B cell (primary cell): Measurements from ENCODE around the gene YIPF5. TPM values are rescaled to one million over a fixed set of nuclear protein-coding genes. Genes with fewer than 3 reads are reported as not detected.

Experiments used
- ATAC-seq: fragments of 200-7000 bp; cut with Tn5 transposase; one replicate; pipeline ENCODE4 v1.10.0; 2021; ENCODE audit warnings: low read depth, mild to moderate bottlenecking, moderate number of reproducible peaks, moderate library complexity
- CTCF ChIA-PET: fragments of 350-600 bp; sonication (Branson Sonifier 250); formaldehyde crosslinking; loops from one replicate; lab custom pipeline; 2021; ENCODE audit warnings: antibody characterized with exemption, inconsistent platforms; lab: Charles Lee
- POLR2A ChIA-PET: fragments of 350-600 bp; sonication (Branson Sonifier 250); formaldehyde crosslinking; loops from one replicate; lab custom pipeline; 2021; ENCODE audit warnings: antibody characterized with exemption; lab: Charles Lee
- DNase-seq: peaks from one replicate; pipeline ENCODE4 v3.0.0; 2013
- H2AFZ ChIP-seq: 2 replicates; pipeline ENCODE4 v1.6.1; 2012; ENCODE audit warnings: mild to moderate bottlenecking, low read depth, low read length; ENCODE audit not compliant: insufficient read depth, poor library complexity, severe bottlenecking
- H3K27ac ChIP-seq, 2 donors: 1 replicate in 1 of 2; 2 replicates in 1 of 2; pipeline ENCODE4 v1.5.1; 2012 to 2013; ENCODE audit warnings: low read length in 2 of 2, mild to moderate bottlenecking in 2 of 2, moderate library complexity in 1 of 2
- H3K27me3 ChIP-seq, 4 experiments: fragments of 200-600 bp in 1 of 4; sonication (generic) in 1 of 4; replicated peaks in 1 of 4; 1 replicate in 2 of 4; 2 replicates in 2 of 4; pipeline versions ENCODE4 v1.6.1 to v1.7.0; 2013 to 2016; ENCODE audit warnings: low read length in 3 of 4, mild to moderate bottlenecking in 2 of 4, mixed read lengths in 1 of 4, moderate library complexity in 1 of 4; ENCODE audit not compliant: insufficient read depth in 4 of 4, control insufficient read depth in 3 of 4; ENCODE audit errors: control extremely low read depth in 1 of 4
- H3K36me3 ChIP-seq, 2 experiments: replicated peaks in 1 of 2; 1 replicate in 1 of 2; 2 replicates in 1 of 2; pipeline versions ENCODE4 v1.6.1 to v1.7.1; 2013; ENCODE audit warnings: low read length in 1 of 2; ENCODE audit not compliant: insufficient read depth in 2 of 2, control insufficient read depth in 1 of 2; ENCODE audit errors: control extremely low read depth in 1 of 2, extremely low read depth in 1 of 2
- H3K4me1 ChIP-seq, 2 donors: fragments of 200-600 bp in 1 of 2; sonication (generic) in 1 of 2; 1 replicate in 1 of 2; 2 replicates in 1 of 2; pipeline versions ENCODE4 v1.5.1 to v1.6.1; 2013 to 2017; ENCODE audit warnings: low read length in 2 of 2; ENCODE audit not compliant: control insufficient read depth in 2 of 2, insufficient read depth in 2 of 2
- H3K4me2 ChIP-seq: replicated peaks from 2 replicates; pipeline ENCODE3; 2012; ENCODE audit warnings: mild to moderate bottlenecking, low read depth, low read length; ENCODE audit not compliant: poor library complexity, severe bottlenecking
- H3K4me3 ChIP-seq, 5 experiments: fragments of 200-600 bp in 1 of 5; sonication (generic) in 1 of 5; 1 replicate in 3 of 5; 2 replicates in 2 of 5; pipeline versions ENCODE4 v1.5.1 to v1.7.0; 2011 to 2016; ENCODE audit warnings: low read length in 4 of 5, mild to moderate bottlenecking in 4 of 5, low read depth in 2 of 5, control low read depth in 1 of 5, moderate library complexity in 1 of 5; ENCODE audit not compliant: insufficient read depth in 1 of 5; ENCODE audit errors: control extremely low read depth in 1 of 5, extremely low read depth in 1 of 5
- H3K79me2 ChIP-seq: fragments of 200-600 bp; sonication (generic); one replicate; pipeline ENCODE4 v1.6.0; 2016; ENCODE audit warnings: low read length; ENCODE audit not compliant: control insufficient read depth, insufficient read depth
- H3K9ac ChIP-seq: fragments of 200-600 bp; sonication (generic); 2 replicates; pipeline ENCODE4 v1.6.1; 2017; ENCODE audit warnings: mild to moderate bottlenecking, low read length, moderate library complexity
- H3K9me3 ChIP-seq, 3 donors: one replicate each; pipeline versions ENCODE4 v1.6.1 to v1.7.1; 2013; ENCODE audit warnings: low read length in 2 of 3; ENCODE audit not compliant: control insufficient read depth in 2 of 3, insufficient read depth in 1 of 3; ENCODE audit errors: control extremely low read depth in 1 of 3
- H4K20me1 ChIP-seq: 2 replicates; pipeline ENCODE4 v1.6.0; 2012; ENCODE audit warnings: mild to moderate bottlenecking, low read length; ENCODE audit not compliant: insufficient read depth, control insufficient read depth, poor library complexity, severe bottlenecking
- H3K27ac Mint-ChIP-seq: one replicate; pipeline ENCODE4 v1.8.0; 2021; ENCODE audit warnings: mixed read lengths
- H3K27me3 Mint-ChIP-seq: one replicate; pipeline ENCODE4 v1.8.0; 2021; ENCODE audit warnings: mixed read lengths
- H3K4me1 Mint-ChIP-seq: one replicate; pipeline ENCODE4 v1.8.0; 2021; ENCODE audit warnings: mixed read lengths
- H3K4me3 Mint-ChIP-seq: one replicate; pipeline ENCODE4 v1.8.0; 2021; ENCODE audit warnings: mixed read lengths
- H3K9me3 Mint-ChIP-seq: one replicate; pipeline ENCODE4 v1.8.0; 2022; ENCODE audit warnings: mixed read lengths; ENCODE audit not compliant: insufficient read depth
- EZH2 ChIP-seq: IDR thresholded peaks from 2 replicates; pipeline ENCODE4 v1.6.1; 2012; ENCODE audit warnings: borderline replicate concordance, low read depth, mild to moderate bottlenecking, moderate library complexity, low read length; ENCODE audit not compliant: insufficient read depth, poor library complexity, severe bottlenecking
- WGBS: methylation state at CpG from one replicate; pipeline ENCODE4 v1.1.5; 2013; ENCODE audit warnings: missing lambda C conversion rate; ENCODE audit not compliant: insufficient coverage; 5-methylcytosine and 5-hydroxymethylcytosine counted together
- intact Hi-C: fragments of 100-400 bp; cut with micrococcal nuclease; formaldehyde crosslinking; loops from one replicate; pipeline ENCODE4 v1.10.0; 2022
- polyA plus RNA-seq: library from polyadenylated mRNA; depleted of rRNA; stranded (reverse); fragments of >200 nt; gene quantifications from 2 replicates; pipeline ENCODE4 v1.2.3, GENCODE V29; 2012
- total RNA-seq, 2 donors: library from RNA; stranded (reverse); fragments of 120-200 nt in 1 of 2; gene quantifications; 1 replicate in 1 of 2; 2 replicates in 1 of 2; pipeline versions ENCODE4 v1.2.3 to v1.2.4, GENCODE V29; 2013 to 2022
- TF ChIP-seq, protein P1 (sequence below): fragments of 200-600 bp; IDR thresholded peaks from one replicate; pipeline ENCODE4 v1.8.0; 2022; ENCODE audit warnings: antibody characterized with exemption, mild to moderate bottlenecking

The YIPF5 gene
- total and polyA plus RNA-seq, 2 donors (not counting 1 experiment from before 2014, with no cell fraction given): 7.2 to 24.0 TPM

DNA sequence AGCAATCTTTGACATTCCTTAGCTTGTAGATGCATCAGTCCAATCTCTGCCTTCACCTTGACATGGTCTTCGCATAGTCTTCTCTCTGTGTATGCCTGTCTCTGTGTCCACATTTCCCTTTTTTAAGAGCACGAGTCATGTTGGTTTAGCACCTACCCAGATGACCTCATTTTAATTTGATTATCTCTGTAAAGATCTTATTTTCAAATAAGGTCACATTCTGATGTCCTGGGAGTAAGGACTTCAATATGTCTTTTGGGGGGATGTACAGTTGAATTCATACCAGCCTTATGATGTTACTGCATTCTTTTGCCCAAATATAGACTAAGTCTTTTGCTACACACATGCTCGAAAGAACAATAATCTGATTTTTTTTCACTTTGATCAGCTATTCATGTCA, 7.1 kb upstream of the YIPF5 start:
- Mint-ChIP-seq H3K4me1 (no peaks in the 10 kb centered on the region), H3K27me3 (peaks cover 6% of the 10 kb centered on the region), H3K27ac (no peak overlapping the region), H3K9me3 (no peaks in the 10 kb centered on the region), H3K4me3 (no peak overlapping the region)
- no peaks in the 10 kb centered on the region for H3K4me1 ChIP-seq
- H3K4me2 ChIP-seq: no peak overlapping the region
- no peak overlapping the region for H3K27ac ChIP-seq
- H3K9me3 ChIP-seq: no peaks in the 10 kb centered on the region
- 90% methylated on average over 2 of the region's 3 CpGs for WGBS
- no peak overlapping the region for H3K4me3 ChIP-seq
- POLR2A ChIA-PET: no interaction called here
- no peaks in the 10 kb centered on the region for H3K79me2 ChIP-seq
- CTCF ChIA-PET: interaction anchor here (1.0 kb wide), 1 partner anchor 14 kb away, joined by 3 read pairs; no protein-coding TSS in a partner anchor
- no peaks in the 10 kb centered on the region for H4K20me1 ChIP-seq
- no peak overlapping the region for H2AFZ ChIP-seq
- DNase-seq: no peak
- no peak for ATAC-seq
- H3K27me3 ChIP-seq: no peaks in the 10 kb centered on the region
- intact Hi-C loops: no loop called here
- no peak overlapping the region for H3K9ac ChIP-seq
- no peaks in the 10 kb centered on the region for H3K36me3 ChIP-seq
- TF ChIP-seq, protein P1, sequence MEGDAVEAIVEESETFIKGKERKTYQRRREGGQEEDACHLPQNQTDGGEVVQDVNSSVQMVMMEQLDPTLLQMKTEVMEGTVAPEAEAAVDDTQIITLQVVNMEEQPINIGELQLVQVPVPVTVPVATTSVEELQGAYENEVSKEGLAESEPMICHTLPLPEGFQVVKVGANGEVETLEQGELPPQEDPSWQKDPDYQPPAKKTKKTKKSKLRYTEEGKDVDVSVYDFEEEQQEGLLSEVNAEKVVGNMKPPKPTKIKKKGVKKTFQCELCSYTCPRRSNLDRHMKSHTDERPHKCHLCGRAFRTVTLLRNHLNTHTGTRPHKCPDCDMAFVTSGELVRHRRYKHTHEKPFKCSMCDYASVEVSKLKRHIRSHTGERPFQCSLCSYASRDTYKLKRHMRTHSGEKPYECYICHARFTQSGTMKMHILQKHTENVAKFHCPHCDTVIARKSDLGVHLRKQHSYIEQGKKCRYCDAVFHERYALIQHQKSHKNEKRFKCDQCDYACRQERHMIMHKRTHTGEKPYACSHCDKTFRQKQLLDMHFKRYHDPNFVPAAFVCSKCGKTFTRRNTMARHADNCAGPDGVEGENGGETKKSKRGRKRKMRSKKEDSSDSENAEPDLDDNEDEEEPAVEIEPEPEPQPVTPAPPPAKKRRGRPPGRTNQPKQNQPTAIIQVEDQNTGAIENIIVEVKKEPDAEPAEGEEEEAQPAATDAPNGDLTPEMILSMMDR: no peak
- TF ChIP-seq EZH2: no peak

DNA sequence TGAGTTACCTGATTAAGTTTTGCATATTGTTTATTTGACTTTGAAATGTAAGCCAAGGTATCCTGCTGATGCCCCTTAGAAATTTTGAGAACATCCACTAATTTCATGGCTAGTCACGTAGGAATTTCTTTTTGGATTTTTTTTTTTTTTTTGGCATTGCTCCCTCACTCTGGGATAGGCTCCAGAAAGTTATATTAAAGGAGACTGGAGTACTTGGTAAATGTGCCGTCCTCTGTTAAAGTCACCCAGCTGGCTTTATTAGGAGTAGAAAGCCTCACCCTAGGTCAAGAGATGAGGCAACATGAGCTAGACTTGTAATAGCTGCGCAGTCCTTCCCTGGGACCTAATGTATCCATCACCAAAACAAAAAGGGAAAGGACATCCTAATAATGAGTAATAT, 3.3 kb upstream of the YIPF5 start:
- Mint-ChIP-seq H3K27ac (no peak overlapping the region), H3K27me3 (peaks cover 6% of the 10 kb centered on the region), H3K9me3 (no peaks in the 10 kb centered on the region), H3K4me3 (no peak overlapping the region), H3K4me1 (peaks cover 27% of the 10 kb centered on the region)
- DNase-seq: no peak
- H4K20me1 ChIP-seq: no peaks in the 10 kb centered on the region
- H3K27ac ChIP-seq: no peak overlapping the region
- TF ChIP-seq EZH2: no peak
- TF ChIP-seq, protein P1: no peak
- no peak overlapping the region for H3K4me3 ChIP-seq
- ChIA-PET POLR2A (no interaction called here), CTCF (interaction anchor here (5.7 to 6.3 kb wide), 2 partner anchors 13 to 18 kb away, joined by 48 to 56 read pairs; no protein-coding TSS in a partner anchor)
- H2AFZ ChIP-seq: no peak overlapping the region
- H3K9ac ChIP-seq: no peak overlapping the region
- intact Hi-C loops: no loop called here
- no peaks in the 10 kb centered on the region for H3K27me3 ChIP-seq
- H3K9me3 ChIP-seq: no peaks in the 10 kb centered on the region
- H3K4me2 ChIP-seq: no peak overlapping the region
- no peak for ATAC-seq
- 100% methylated on average over 1 of the region's 3 CpGs for WGBS
- H3K79me2 ChIP-seq: peaks cover 20% of the 10 kb centered on the region
- peaks cover 13 to 15% of the 10 kb centered on the region in 2 donors for H3K4me1 ChIP-seq
- H3K36me3 ChIP-seq: peaks cover under 1 to 7% of the 10 kb centered on the region in 2 experiments
